ENCODE measurements around the gene CYP2B6.
"Not testable (repeated sequence)": the region's sequence is repeated elsewhere in the genome, so short reads cannot be mapped to it uniquely, and the experiment has no call there.

CYP2B6 gene

GRCh38 chr19:40990972-40991381 lies at the start of gene CYP2B6:
CYP2B6 (plus strand) TSS chr19:40991282; CDS start chr19:40991306, 24 bp downstream.
- H3K36me3 ChIP-seq (replicated peaks): no peaks in the 10 kb centered on the region
- in situ Hi-C loops (cut with MboI; ENCODE audit: low sequenced_read_pairs): no loop called here
- no peaks in the 10 kb centered on the region for H3K9me3 ChIP-seq
- no peak for DNase-seq (ENCODE audit: low spot score in 2 of 2)
- no peak within 1 kb of the TSS for H3K4me3 ChIP-seq
- peaks cover 2% of the 10 kb centered on the region; the same call in 1 of the 2 replicates for H3K27me3 ChIP-seq (ENCODE audit: low read depth)
- no peaks in the 10 kb centered on the region for H3K4me1 ChIP-seq

- Histone ChIP-seq H3K27me3 (ENCODE audit: low read depth) (no peaks in the 10 kb centered on the region), H3K4me3 (no peak overlapping the region), H3K36me3 (replicated peaks) (no peaks in the 10 kb centered on the region), H3K4me1 (no peaks in the 10 kb centered on the region), H3K9me3 (no peaks in the 10 kb centered on the region)
- no peak for DNase-seq (ENCODE audit: low spot score in 2 of 2)
- in situ Hi-C loops (cut with MboI; ENCODE audit: low sequenced_read_pairs): no loop called here
Measured at GRCh38 chr19:40941481-40942219, 49.4 kb upstream of the CYP2B6 start.

DNA sequence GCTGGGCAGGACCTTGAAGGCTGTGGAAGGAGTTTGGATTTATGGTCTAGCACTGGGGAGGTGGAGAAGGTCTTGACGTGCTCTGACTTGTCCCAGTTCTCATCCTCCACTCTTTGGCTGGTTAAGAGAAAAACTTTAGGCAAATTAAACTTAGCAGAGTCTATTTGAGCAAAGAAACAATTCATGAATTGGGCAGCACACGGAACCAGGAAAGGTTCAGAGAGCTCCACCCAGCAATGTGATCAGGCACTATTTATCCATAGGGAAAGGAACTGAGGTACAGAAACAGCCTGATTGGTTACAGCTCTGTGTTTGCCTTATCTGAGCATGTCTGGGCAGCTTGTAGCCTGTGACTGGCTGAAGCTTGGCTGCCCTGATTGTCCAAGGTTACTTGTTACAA lies 45.4 kb upstream of the CYP2B6 start:
- no peaks in the 10 kb centered on the region for H3K36me3 ChIP-seq (replicated peaks)
- H3K9me3 ChIP-seq: no peaks in the 10 kb centered on the region
- no peaks in the 10 kb centered on the region for H3K27me3 ChIP-seq (ENCODE audit: low read depth)
- H3K4me3 ChIP-seq: no peak overlapping the region
- in situ Hi-C loops (cut with MboI; ENCODE audit: low sequenced_read_pairs): no loop called here
- DNase-seq (ENCODE audit: low spot score in 2 of 2): no peak
- H3K4me1 ChIP-seq: no peaks in the 10 kb centered on the region

DNA sequence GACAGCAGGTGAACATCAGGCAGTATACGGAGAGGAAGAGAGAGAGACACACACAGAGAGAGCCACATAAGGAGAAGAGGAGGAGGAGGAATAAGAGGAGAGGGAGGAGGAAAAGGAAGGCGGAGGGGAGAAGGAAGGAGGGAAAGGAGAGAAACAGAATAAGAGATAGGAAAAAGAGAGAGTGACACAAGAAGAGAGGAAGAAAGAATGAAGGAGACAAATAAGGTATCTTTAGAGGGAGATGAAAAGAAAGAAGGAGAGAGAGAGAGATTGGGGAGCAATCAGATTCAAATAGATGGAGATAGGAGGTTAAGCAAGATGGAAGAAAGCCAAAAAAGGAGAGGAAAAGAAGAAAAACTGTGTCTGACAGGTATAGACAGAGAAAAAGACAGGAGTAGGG lies 44.0 kb upstream of the CYP2B6 start:
- Histone ChIP-seq H3K4me1 (no peaks in the 10 kb centered on the region), H3K36me3 (replicated peaks) (no peaks in the 10 kb centered on the region), H3K27me3 (ENCODE audit: low read depth) (no peaks in the 10 kb centered on the region), H3K4me3 (no peak overlapping the region), H3K9me3 (no peaks in the 10 kb centered on the region)
- no peak for DNase-seq (ENCODE audit: low spot score in 2 of 2)
- in situ Hi-C loops (cut with MboI; ENCODE audit: low sequenced_read_pairs): no loop called here

GRCh38 chr19:40947573-40947972 lies 43.5 kb upstream of the CYP2B6 start:
- no peaks in the 10 kb centered on the region for H3K9me3 ChIP-seq
- H3K4me3 ChIP-seq: no peak overlapping the region
- DNase-seq (ENCODE audit: low spot score in 2 of 2): no peak
- H3K27me3 ChIP-seq (ENCODE audit: low read depth): no peaks in the 10 kb centered on the region
- no peaks in the 10 kb centered on the region for H3K36me3 ChIP-seq (replicated peaks)
- H3K4me1 ChIP-seq: no peaks in the 10 kb centered on the region
- in situ Hi-C loops (cut with MboI; ENCODE audit: low sequenced_read_pairs): no loop called here

GRCh38 chr19:40948580-40949299 lies 42.3 kb upstream of the CYP2B6 start:
- in situ Hi-C loops (cut with MboI; ENCODE audit: low sequenced_read_pairs): no loop called here
- Histone ChIP-seq H3K4me3 (no peak overlapping the region), H3K4me1 (no peaks in the 10 kb centered on the region), H3K9me3 (no peaks in the 10 kb centered on the region; the same call in 1 of the 2 replicates), H3K36me3 (replicated peaks) (no peaks in the 10 kb centered on the region), H3K27me3 (ENCODE audit: low read depth) (no peaks in the 10 kb centered on the region)
- DNase-seq (ENCODE audit: low spot score in 2 of 2): no peak

- no peak overlapping the region for H3K4me3 ChIP-seq
- no peaks in the 10 kb centered on the region for H3K4me1 ChIP-seq
- in situ Hi-C loops (cut with MboI; ENCODE audit: low sequenced_read_pairs): no loop called here
- no peaks in the 10 kb centered on the region for H3K36me3 ChIP-seq (replicated peaks)
- no peaks in the 10 kb centered on the region for H3K27me3 ChIP-seq (ENCODE audit: low read depth)
- no peak for DNase-seq (ENCODE audit: low spot score in 2 of 2)
- peaks cover 9% of the 10 kb centered on the region for H3K9me3 ChIP-seq
Measured at GRCh38 chr19:40954573-40954972, 36.5 kb upstream of the CYP2B6 start.

GRCh38 chr19:40959338-40959737 lies 31.7 kb upstream of the CYP2B6 start:
- Histone ChIP-seq H3K4me3 (no peak overlapping the region), H3K36me3 (replicated peaks) (no peaks in the 10 kb centered on the region), H3K4me1 (no peaks in the 10 kb centered on the region), H3K27me3 (ENCODE audit: low read depth) (no peaks in the 10 kb centered on the region), H3K9me3 (peaks cover 7% of the 10 kb centered on the region)
- in situ Hi-C loops (cut with MboI; ENCODE audit: low sequenced_read_pairs): no loop called here
- no peak for DNase-seq (ENCODE audit: low spot score in 2 of 2)

DNA sequence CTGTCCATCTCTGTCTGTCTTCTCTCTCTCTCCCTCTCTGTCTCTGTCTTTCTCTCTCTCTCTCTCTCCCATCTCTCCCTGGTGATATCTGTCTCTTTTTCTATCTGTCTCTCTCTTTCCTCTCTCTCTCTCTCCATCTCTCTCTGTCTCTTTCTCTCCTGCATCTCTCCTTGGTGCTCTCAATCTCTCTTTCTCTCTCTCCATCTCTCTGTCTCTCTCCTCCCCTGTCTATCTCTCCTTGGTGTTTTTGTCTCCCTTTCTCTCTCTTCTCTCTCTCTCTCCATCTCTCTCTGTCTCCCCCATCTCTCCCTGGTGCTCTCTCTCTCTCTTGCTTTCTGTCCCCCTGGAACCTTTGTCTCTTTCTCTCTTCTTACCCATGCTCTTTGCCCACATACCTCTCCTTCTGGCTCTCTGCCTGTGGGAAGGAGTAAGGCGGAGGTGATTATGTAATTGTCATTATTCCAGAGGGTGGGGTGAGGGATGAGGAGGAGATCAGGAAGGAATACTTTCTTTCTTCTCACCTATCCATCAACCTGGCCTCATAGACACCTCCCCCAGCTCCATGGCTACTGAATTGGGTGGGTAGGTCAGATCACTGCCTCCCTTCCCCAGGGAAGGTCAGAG lies 30.9 kb upstream of the CYP2B6 start:
- no peaks in the 10 kb centered on the region for H3K4me1 ChIP-seq

GRCh38 chr19:40960780-40961179 lies 30.3 kb upstream of the CYP2B6 start:
- Histone ChIP-seq H3K36me3 (replicated peaks) (no peaks in the 10 kb centered on the region), H3K4me1 (no peaks in the 10 kb centered on the region), H3K27me3 (ENCODE audit: low read depth) (no peaks in the 10 kb centered on the region), H3K9me3 (0 out of 2 replicates have a peak, but pooled peaks cover 2% of the 10 kb centered on the region), H3K4me3 (no peak overlapping the region)
- in situ Hi-C loops (cut with MboI; ENCODE audit: low sequenced_read_pairs): no loop called here
- no peak for DNase-seq (ENCODE audit: low spot score in 2 of 2)

More for the DNA sequence above, 30.9 kb upstream of the CYP2B6 start:
- in situ Hi-C loops (cut with MboI; ENCODE audit: low sequenced_read_pairs): no loop called here
- no peak overlapping the region for H3K4me3 ChIP-seq
- DNase-seq (ENCODE audit: low spot score in 2 of 2): no peak
- no peaks in the 10 kb centered on the region for H3K36me3 ChIP-seq (replicated peaks)
- 0 out of 2 replicates have a peak, but pooled peaks cover 2% of the 10 kb centered on the region for H3K9me3 ChIP-seq
- no peaks in the 10 kb centered on the region for H3K27me3 ChIP-seq (ENCODE audit: low read depth)

- no peak for DNase-seq (ENCODE audit: low spot score in 2 of 2)
- no peaks in the 10 kb centered on the region for H3K27me3 ChIP-seq (ENCODE audit: low read depth)
- no peaks in the 10 kb centered on the region for H3K4me1 ChIP-seq
- 0 out of 2 replicates have a peak, but pooled peaks cover 2% of the 10 kb centered on the region for H3K9me3 ChIP-seq
- no peaks in the 10 kb centered on the region for H3K36me3 ChIP-seq (replicated peaks)
- in situ Hi-C loops (cut with MboI; ENCODE audit: low sequenced_read_pairs): no loop called here
- H3K4me3 ChIP-seq: no peak overlapping the region
Measured at GRCh38 chr19:40962460-40962961, 28.6 kb upstream of the CYP2B6 start.

DNA sequence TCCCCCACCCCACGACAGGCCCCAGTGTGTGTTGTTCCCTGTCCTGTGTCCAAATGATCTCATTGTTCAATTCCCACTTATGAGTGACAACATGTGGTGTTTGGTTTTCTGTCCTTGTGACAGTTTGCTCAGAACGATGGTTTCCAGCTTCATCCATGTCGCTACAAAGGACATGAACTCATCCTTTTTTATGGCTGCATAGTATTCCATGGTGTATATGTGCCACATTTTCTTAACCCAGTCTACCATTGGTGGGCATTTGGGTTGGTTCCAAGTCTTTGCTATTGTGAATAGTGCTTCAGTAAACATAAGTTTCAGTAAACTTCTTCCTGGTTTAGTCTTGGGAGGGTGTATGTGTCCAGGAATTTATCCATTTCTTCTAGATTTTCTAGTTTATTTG lies 26.7 kb upstream of the CYP2B6 start:
- H3K4me3 ChIP-seq; H3K36me3 ChIP-seq (replicated peaks); H3K27me3 ChIP-seq (ENCODE audit: low read depth); in situ Hi-C loops (cut with MboI; ENCODE audit: low sequenced_read_pairs); H3K9me3 ChIP-seq; H3K4me1 ChIP-seq; DNase-seq (ENCODE audit: low spot score in 2 of 2): not testable (repeated sequence)

GRCh38 chr19:40965351-40965750 lies 25.7 kb upstream of the CYP2B6 start:
- H3K36me3 ChIP-seq (replicated peaks); H3K4me3 ChIP-seq; in situ Hi-C loops (cut with MboI; ENCODE audit: low sequenced_read_pairs); H3K4me1 ChIP-seq; H3K27me3 ChIP-seq (ENCODE audit: low read depth); H3K9me3 ChIP-seq; DNase-seq (ENCODE audit: low spot score in 2 of 2): not testable (repeated sequence)

DNA sequence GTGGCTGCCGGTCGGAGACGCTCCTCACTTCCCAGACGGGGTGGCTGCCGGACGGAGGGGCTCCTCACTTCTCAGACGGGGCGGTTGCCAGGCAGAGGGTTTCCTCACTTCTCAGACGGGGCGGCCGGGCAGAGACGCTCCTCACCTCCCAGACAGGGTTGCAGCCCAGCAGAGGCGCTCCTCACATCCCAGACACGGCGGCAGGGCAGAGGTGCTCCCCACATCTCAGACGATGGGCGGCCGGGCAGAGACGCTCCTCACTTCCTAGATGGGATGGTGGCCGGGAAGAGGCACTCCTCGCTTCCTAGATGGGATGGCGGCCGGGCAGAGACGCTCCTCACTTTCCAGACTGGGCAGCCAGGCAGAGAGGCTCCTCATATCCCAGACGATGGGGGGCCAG lies 24.5 kb upstream of the CYP2B6 start:
- H3K36me3 ChIP-seq (replicated peaks); H3K4me1 ChIP-seq; H3K27me3 ChIP-seq (ENCODE audit: low read depth); H3K9me3 ChIP-seq; in situ Hi-C loops (cut with MboI; ENCODE audit: low sequenced_read_pairs); DNase-seq (ENCODE audit: low spot score in 2 of 2); H3K4me3 ChIP-seq: not testable (repeated sequence)
